Osteoblast (primary cell): ENCODE results near the gene CD164L2. TPM values are rescaled to one million over a fixed set of nuclear protein-coding genes. Genes with fewer than 3 reads are reported as not detected.
A peak's percentile ranks its signal among the peaks of the same experiment; 100 is the strongest.
"Not testable (repeated sequence)": the region's sequence is repeated elsewhere in the genome, so short reads cannot be mapped to it uniquely, and the experiment has no call there.

Experiments
- DNase-seq: peaks from one replicate; pipeline ENCODE4 v3.0.0; 2011; ENCODE audit warnings: low spot score, mixed read lengths; ENCODE audit not compliant: insufficient read length; ENCODE audit errors: missing footprints
- H2AFZ ChIP-seq: 2 replicates; pipeline ENCODE4 v1.6.0; 2011; ENCODE audit warnings: mild to moderate bottlenecking, low read length
- H3K27ac ChIP-seq: 2 replicates; pipeline ENCODE4 v1.5.1; 2011; ENCODE audit warnings: mild to moderate bottlenecking, low read depth, low read length, moderate library complexity
- H3K27me3 ChIP-seq: 2 replicates; pipeline ENCODE4 v1.6.0; 2012; ENCODE audit warnings: mild to moderate bottlenecking, control low read depth, inconsistent platforms, low read length, moderate library complexity; ENCODE audit not compliant: insufficient read depth
- H3K36me3 ChIP-seq: 2 replicates; pipeline ENCODE4 v1.5.1; 2011; ENCODE audit warnings: mild to moderate bottlenecking, low read length, control low read depth, moderate library complexity; ENCODE audit not compliant: insufficient read depth
- H3K4me1 ChIP-seq: 2 replicates; pipeline ENCODE4 v1.5.1; 2011; ENCODE audit warnings: mild to moderate bottlenecking, low read length, control low read depth, moderate library complexity; ENCODE audit not compliant: insufficient read depth
- H3K4me2 ChIP-seq: 2 replicates; pipeline ENCODE4 v1.6.0; 2011; ENCODE audit warnings: mild to moderate bottlenecking, low read length; ENCODE audit not compliant: insufficient read depth
- H3K4me3 ChIP-seq: fragments of 200-600 bp; sonication (generic); 3 replicates; pipeline ENCODE4 v1.5.1; 2012; ENCODE audit warnings: mild to moderate bottlenecking, low read length, inconsistent platforms; ENCODE audit not compliant: insufficient read depth
- H3K79me2 ChIP-seq: 2 replicates; pipeline ENCODE4 v1.6.0; 2012; ENCODE audit warnings: mild to moderate bottlenecking, low read length, control low read depth, inconsistent platforms; ENCODE audit not compliant: insufficient read depth
- H3K9me3 ChIP-seq: 2 replicates; pipeline ENCODE4 v1.5.1; 2011; ENCODE audit warnings: low read depth, low read length, control low read depth
- H4K20me1 ChIP-seq: 2 replicates; pipeline ENCODE4 v1.6.0; 2012; ENCODE audit warnings: mild to moderate bottlenecking, low read length, control low read depth; ENCODE audit not compliant: insufficient read depth
- total RNA-seq: library from RNA; depleted of rRNA; stranded (reverse); fragments of >200 nt; gene quantifications from 2 replicates; pipeline ENCODE4 v1.2.3, GENCODE V29; 2012
- TF ChIP-seq, protein P1 (sequence below): IDR thresholded peaks from 2 replicates; pipeline ENCODE4 v1.5.1; 2011; ENCODE audit warnings: mild to moderate bottlenecking, low read depth, low read length, moderate library complexity; ENCODE audit errors: extremely low read depth

The CD164L2 gene
- total RNA-seq, 1 donor = not detected

GRCh38 chr1:27392096-27392777, 9.1 kb upstream of the CD164L2 start, which contains the start of gene GPR3:
GPR3 (plus strand) TSS chr1:27392622; CDS start chr1:27393799, 1,177 bp downstream.
- Histone ChIP-seq H3K36me3 (no peaks in the 10 kb centered on the region), H3K4me1 (peaks cover 27% of the 10 kb centered on the region), H3K4me2 (peak within 1 kb of the TSS; percentile 89), H4K20me1 (no peaks in the 10 kb centered on the region), H2AFZ (peak within 1 kb of the TSS; percentile 79), H3K9me3 (no peaks in the 10 kb centered on the region), H3K27ac (peak within 1 kb of the TSS; percentile 76), H3K4me3 (peak within 1 kb of the TSS; percentile 80), H3K79me2 (peaks cover 17% of the 10 kb centered on the region), H3K27me3 (peaks cover 3% of the 10 kb centered on the region)
- DNase-seq = peak; percentile 100
- TF ChIP-seq, protein P1, sequence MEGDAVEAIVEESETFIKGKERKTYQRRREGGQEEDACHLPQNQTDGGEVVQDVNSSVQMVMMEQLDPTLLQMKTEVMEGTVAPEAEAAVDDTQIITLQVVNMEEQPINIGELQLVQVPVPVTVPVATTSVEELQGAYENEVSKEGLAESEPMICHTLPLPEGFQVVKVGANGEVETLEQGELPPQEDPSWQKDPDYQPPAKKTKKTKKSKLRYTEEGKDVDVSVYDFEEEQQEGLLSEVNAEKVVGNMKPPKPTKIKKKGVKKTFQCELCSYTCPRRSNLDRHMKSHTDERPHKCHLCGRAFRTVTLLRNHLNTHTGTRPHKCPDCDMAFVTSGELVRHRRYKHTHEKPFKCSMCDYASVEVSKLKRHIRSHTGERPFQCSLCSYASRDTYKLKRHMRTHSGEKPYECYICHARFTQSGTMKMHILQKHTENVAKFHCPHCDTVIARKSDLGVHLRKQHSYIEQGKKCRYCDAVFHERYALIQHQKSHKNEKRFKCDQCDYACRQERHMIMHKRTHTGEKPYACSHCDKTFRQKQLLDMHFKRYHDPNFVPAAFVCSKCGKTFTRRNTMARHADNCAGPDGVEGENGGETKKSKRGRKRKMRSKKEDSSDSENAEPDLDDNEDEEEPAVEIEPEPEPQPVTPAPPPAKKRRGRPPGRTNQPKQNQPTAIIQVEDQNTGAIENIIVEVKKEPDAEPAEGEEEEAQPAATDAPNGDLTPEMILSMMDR = peak; percentile 45

DNA sequence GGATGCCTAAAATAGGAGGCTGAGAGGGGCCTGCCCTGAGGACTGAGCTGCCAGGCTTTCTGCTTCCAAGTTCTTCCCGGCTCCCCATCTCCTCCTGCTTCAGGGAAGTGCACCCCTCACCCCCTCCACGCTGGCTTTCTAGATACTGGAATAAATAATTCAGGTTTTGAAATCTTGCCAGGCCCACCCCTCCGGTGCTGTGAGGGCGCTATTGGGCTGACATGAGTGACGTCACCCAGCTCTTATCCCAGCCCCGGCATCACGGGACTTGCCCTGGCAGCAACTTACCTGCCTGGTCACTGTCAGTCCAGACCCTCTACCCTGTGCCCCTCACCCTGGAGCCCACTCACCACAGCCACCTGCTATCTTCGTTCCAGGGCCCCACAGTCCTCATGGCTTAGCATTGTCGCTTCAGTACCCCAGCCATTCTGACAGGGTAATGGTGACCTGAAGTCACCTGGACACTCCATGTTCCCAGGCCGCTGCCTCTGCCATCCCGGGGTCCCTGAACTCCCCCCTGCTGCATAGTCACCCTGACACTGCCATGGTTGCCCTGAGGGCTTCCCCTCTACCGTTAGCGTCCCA, 8.5 kb upstream of the CD164L2 start:
- Histone ChIP-seq H3K27ac (peak overlapping the region; percentile 76), H3K79me2 (peaks cover 17% of the 10 kb centered on the region), H3K9me3 (no peaks in the 10 kb centered on the region), H3K36me3 (no peaks in the 10 kb centered on the region), H3K27me3 (peaks cover 3% of the 10 kb centered on the region), H2AFZ (peak overlapping the region; percentile 79), H3K4me1 (peaks cover 27% of the 10 kb centered on the region), H3K4me2 (peak overlapping the region; percentile 89), H3K4me3 (peak overlapping the region; percentile 80), H4K20me1 (no peaks in the 10 kb centered on the region)
- TF ChIP-seq, protein P1 = peak; percentile 11
- DNase-seq = peak; percentile 95

DNA sequence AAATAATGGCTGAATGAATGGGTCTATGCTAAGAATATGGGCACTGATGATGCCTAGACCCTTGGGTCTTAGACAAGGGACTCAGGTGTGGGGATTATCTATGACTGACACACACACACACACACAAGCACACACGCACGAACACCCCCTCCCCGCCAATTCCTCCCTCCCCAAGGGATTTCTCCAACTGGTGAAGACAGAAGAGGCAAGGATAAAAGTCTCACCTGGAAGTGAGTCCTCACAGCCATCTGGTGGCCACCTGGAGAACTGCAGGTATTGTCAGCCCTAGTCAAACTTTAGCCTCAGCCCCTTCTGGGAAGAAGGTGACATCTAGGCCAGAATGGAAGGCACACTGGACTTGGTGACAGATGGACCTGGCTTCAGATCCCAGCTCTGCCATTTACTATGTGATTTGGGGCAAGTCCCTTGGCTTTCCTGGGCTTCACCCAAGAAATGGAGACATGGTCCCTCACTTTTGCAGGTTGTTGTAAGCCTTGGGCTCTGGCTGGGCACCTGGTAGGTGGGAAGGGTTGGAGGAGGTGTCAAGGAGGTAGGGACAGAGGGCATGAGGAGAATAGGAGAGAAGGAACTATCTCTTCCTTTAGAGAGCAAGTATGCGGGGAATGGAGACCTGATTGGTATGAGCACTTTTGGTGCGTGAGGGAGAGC, 5.3 kb upstream of the CD164L2 start:
- Histone ChIP-seq H3K9me3 (no peaks in the 10 kb centered on the region), H3K36me3 (no peaks in the 10 kb centered on the region), H3K27me3 (peaks cover 3% of the 10 kb centered on the region), H4K20me1 (no peaks in the 10 kb centered on the region), H3K4me3 (no peak overlapping the region), H3K4me2 (no peak overlapping the region), H3K27ac (no peak overlapping the region), H3K79me2 (peaks cover 10% of the 10 kb centered on the region), H2AFZ (no peak overlapping the region), H3K4me1 (peaks cover 17% of the 10 kb centered on the region)
- TF ChIP-seq, protein P1 = peak; percentile 79
- DNase-seq = peak; percentile 89

DNA sequence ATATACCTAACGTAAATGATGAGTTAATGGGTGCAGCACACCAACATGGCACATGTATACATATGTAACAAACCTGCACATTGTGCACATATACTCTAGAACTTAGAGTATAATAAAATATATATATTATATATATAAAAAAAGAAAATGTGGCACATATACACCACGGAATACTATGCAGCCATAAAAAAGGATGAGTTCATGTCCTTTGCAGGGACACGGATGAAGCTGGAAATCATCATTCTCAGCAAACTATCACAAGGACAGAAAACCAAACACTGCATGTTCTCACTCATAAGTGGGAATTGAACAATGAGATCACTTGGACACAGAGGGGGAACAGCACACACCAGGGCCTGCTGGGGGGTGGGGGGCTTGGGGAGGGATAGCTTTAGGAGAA, 1.7 kb upstream of the CD164L2 start:
- not testable (repeated sequence) for H3K27ac ChIP-seq, DNase-seq, H2AFZ ChIP-seq, H3K36me3 ChIP-seq, H4K20me1 ChIP-seq, H3K4me1 ChIP-seq, H3K9me3 ChIP-seq, H3K79me2 ChIP-seq, H3K4me2 ChIP-seq, H3K27me3 ChIP-seq, H3K4me3 ChIP-seq
